HCT116 (cell line): Measurements from ENCODE around the gene CMIP. TPM values are rescaled to one million over a fixed set of nuclear protein-coding genes. Genes with fewer than 3 reads are reported as not detected.

Experiments used
- ATAC-seq: fragments of 200-7000 bp; cut with Tn5 transposase; 2 replicates; pipeline ENCODE4 v1.9.1; 2020; ENCODE audit warnings: mild to moderate bottlenecking, moderate library complexity
- BruUV-seq: library from RNA; stranded (reverse); fragments of 400-500 nt; replicated peaks from 2 replicates; lab custom pipeline; 2021; lab: Mats Ljungman, UMichigan
- CTCF ChIA-PET: fragments of 300-600 bp; sonication (Branson Sonifier 250); formaldehyde crosslinking; loops from one replicate; lab custom pipeline; 2021; ENCODE audit warnings: antibody characterized with exemption; lab: Charles Lee
- POLR2A ChIA-PET: fragments of 300-600, 350-600 bp; sonication (Branson Sonifier 250); formaldehyde crosslinking; loops from one replicate; lab custom pipeline; 2021; ENCODE audit warnings: antibody characterized with exemption; lab: Charles Lee
- RAD21 ChIA-PET, 2 experiments: fragments of 300-600 bp; sonication (Branson Sonifier 250); formaldehyde crosslinking; loops; one replicate each; lab custom pipeline; 2023; ENCODE audit warnings: low total read pairs in 2 of 2; ENCODE audit not compliant: uncharacterized antibody in 2 of 2, unreplicated experiment in 2 of 2, low non-redundant PET in 1 of 2; lab: Charles Lee
- DNase-seq: peaks from one replicate; pipeline ENCODE4 v3.0.0-alpha.2; 2010; ENCODE audit warnings: low read depth, low spot score
- H2AFZ ChIP-seq: fragments of 200-600 bp; shearing (Covaris generic), sonication (generic); 2 replicates; pipeline ENCODE4 v1.6.1; 2017; ENCODE audit warnings: low read depth, mixed run types, mixed read lengths, antibody characterized with exemption, low read length; ENCODE audit not compliant: poor library complexity, severe bottlenecking
- H3K27ac ChIP-seq: 2 replicates; pipeline ENCODE4 v1.5.1; 2012; ENCODE audit warnings: low read depth, low read length
- H3K27me3 ChIP-seq: fragments of 200-600 bp; sonication (generic); 2 replicates; pipeline ENCODE4 v1.6.1; 2016; ENCODE audit warnings: mixed run types, low read length, mixed read lengths; ENCODE audit not compliant: insufficient read depth
- H3K36me3 ChIP-seq, 2 experiments: fragments of 200-500 bp in 1 of 2; fragments of 200-600 bp in 1 of 2; sonication (Bioruptor generic) in 1 of 2; sonication (generic) in 1 of 2; 2 replicates each; pipeline versions ENCODE4 v1.5.1 to v1.6.1; 2014 to 2016; ENCODE audit warnings: low read length in 2 of 2, inconsistent platforms in 1 of 2, mixed read lengths in 1 of 2, mixed run types in 1 of 2; ENCODE audit not compliant: insufficient read depth in 2 of 2, control insufficient read depth in 1 of 2
- H3K4me1 ChIP-seq, 2 experiments: fragments of 200-600 bp in 1 of 2; sonication (generic) in 1 of 2; 2 replicates each; pipeline versions ENCODE4 v1.5.1 to v1.6.1; 2012 to 2017; ENCODE audit warnings: low read length in 2 of 2, inconsistent platforms in 1 of 2, mild to moderate bottlenecking in 1 of 2, mixed read lengths in 1 of 2, mixed run types in 1 of 2, moderate library complexity in 1 of 2; ENCODE audit not compliant: insufficient read depth in 2 of 2, control insufficient read depth in 1 of 2
- H3K4me2 ChIP-seq: fragments of 200-600 bp; sonication (generic); 2 replicates; pipeline ENCODE4 v1.6.1; 2017; ENCODE audit warnings: mixed run types, low read length, mixed read lengths
- H3K4me3 ChIP-seq, 2 experiments: fragments of 200-600 bp in 1 of 2; sonication (generic) in 1 of 2; replicated peaks in 1 of 2; 2 replicates each; pipeline ENCODE4 v1.5.1; 2011 to 2016; ENCODE audit warnings: low read length in 2 of 2, control low read depth in 1 of 2, low read depth in 1 of 2, mild to moderate bottlenecking in 1 of 2, mixed read lengths in 1 of 2, mixed run types in 1 of 2
- H3K79me2 ChIP-seq: fragments of 200-600 bp; sonication (generic); 2 replicates; pipeline ENCODE4 v1.6.1; 2017; ENCODE audit warnings: mild to moderate bottlenecking, mixed run types, low read length, moderate library complexity, mixed read lengths; ENCODE audit not compliant: insufficient read depth
- H3K9ac ChIP-seq: fragments of 200-600 bp; sonication (generic); 2 replicates; pipeline ENCODE4 v1.6.1; 2016; ENCODE audit warnings: low read length, mixed read lengths
- H3K9me2 ChIP-seq: fragments of 200-600 bp; sonication (generic), shearing (Covaris generic); 2 replicates; pipeline ENCODE4 v1.6.1; 2017; ENCODE audit warnings: mixed run types, mild to moderate bottlenecking, moderate library complexity; ENCODE audit not compliant: insufficient read depth
- H3K9me3 ChIP-seq, 2 experiments: fragments of 200-500 bp in 1 of 2; fragments of 200-600 bp in 1 of 2; sonication (Bioruptor generic) in 1 of 2; sonication (generic) in 1 of 2; 2 replicates each; pipeline ENCODE4 v1.6.1; 2014 to 2017; ENCODE audit warnings: low read length in 2 of 2, mixed read lengths in 2 of 2, inconsistent platforms in 1 of 2, low read depth in 1 of 2, mild to moderate bottlenecking in 1 of 2, mixed run types in 1 of 2, moderate library complexity in 1 of 2; ENCODE audit not compliant: control insufficient read depth in 1 of 2, insufficient read depth in 1 of 2
- H4K20me1 ChIP-seq: fragments of 200-600 bp; sonication (generic), shearing (Covaris generic); 2 replicates; pipeline ENCODE4 v1.6.1; 2017; ENCODE audit warnings: mixed run types, mild to moderate bottlenecking, moderate library complexity; ENCODE audit not compliant: insufficient read depth
- CBX3 ChIP-seq: IDR thresholded peaks from 2 replicates; pipeline ENCODE4 v1.6.1; 2012; ENCODE audit warnings: low read depth
- CEBPB ChIP-seq: IDR thresholded peaks from 2 replicates; pipeline ENCODE4 v1.6.1; 2012; ENCODE audit warnings: low read depth
- EGR1 ChIP-seq: IDR thresholded peaks from 2 replicates; pipeline ENCODE4 v1.6.1; 2012; ENCODE audit warnings: low read depth
- EZH2 ChIP-seq: fragments of 200-600 bp; sonication (generic); IDR thresholded peaks from 2 replicates; pipeline ENCODE4 v1.6.1; 2017; ENCODE audit warnings: antibody characterized with exemption, mixed run types
- EZH2phosphoT487 ChIP-seq: fragments of 200-600 bp; IDR thresholded peaks from 2 replicates; pipeline ENCODE4 v1.6.1; 2018; ENCODE audit warnings: antibody characterized with exemption, borderline replicate concordance
- JUND ChIP-seq: IDR thresholded peaks from 2 replicates; pipeline ENCODE4 v1.6.1; 2012
- POLR2A ChIP-seq: IDR thresholded peaks from 2 replicates; pipeline ENCODE4 v1.7.0; 2011; ENCODE audit warnings: borderline replicate concordance; ENCODE audit not compliant: insufficient read depth, insufficient read length; ENCODE audit errors: extremely low read depth
- POLR2AphosphoS5 ChIP-seq: IDR thresholded peaks from 2 replicates; pipeline ENCODE4 v1.6.1; 2011; ENCODE audit warnings: mild to moderate bottlenecking, low read depth, low read length, moderate library complexity
- SIN3A ChIP-seq: IDR thresholded peaks from 2 replicates; pipeline ENCODE4 v1.6.1; 2012; ENCODE audit warnings: low read depth
- SP1 ChIP-seq: IDR thresholded peaks from 2 replicates; pipeline ENCODE4 v1.6.1; 2012; ENCODE audit warnings: low read depth
- SRF ChIP-seq: IDR thresholded peaks from 2 replicates; pipeline ENCODE4 v1.6.1; 2012; ENCODE audit warnings: low read depth
- TCF7L2 ChIP-seq: IDR thresholded peaks from 2 replicates; pipeline ENCODE4 v1.7.0; 2011; ENCODE audit warnings: borderline replicate concordance, inconsistent platforms; ENCODE audit not compliant: insufficient read depth, insufficient read length; ENCODE audit errors: extremely low read depth
- YY1 ChIP-seq: IDR thresholded peaks from 2 replicates; pipeline ENCODE4 v1.6.1; 2011; ENCODE audit warnings: low read length, low read depth, moderate library complexity, mild to moderate bottlenecking; ENCODE audit not compliant: insufficient replicate concordance; ENCODE audit errors: extremely low read depth
- ZNF274 ChIP-seq: fragments of 200-500 bp; sonication (Bioruptor generic); IDR thresholded peaks from 2 replicates; pipeline ENCODE4 v1.6.1; 2014; ENCODE audit warnings: mild to moderate bottlenecking, low read depth, low read length, inconsistent platforms
- intact Hi-C: fragments of 100-400 bp; cut with micrococcal nuclease; formaldehyde crosslinking; loops from 2 replicates; pipeline ENCODE4 v1.10.0; 2022
- total RNA-seq: library from RNA; stranded (reverse); gene quantifications from one replicate; pipeline ENCODE4 v1.2.1, GENCODE V29; 2021; ENCODE audit not compliant: unreplicated experiment
- TF ChIP-seq, protein P1 (sequence below): IDR thresholded peaks from 2 replicates; pipeline ENCODE4 v1.6.1; 2012
- TF ChIP-seq, protein P2 (sequence below): IDR thresholded peaks from 2 replicates; pipeline ENCODE4 v1.6.1; 2011; ENCODE audit warnings: mild to moderate bottlenecking, low read length, moderate library complexity; ENCODE audit not compliant: insufficient replicate concordance; ENCODE audit errors: extremely low read depth
- TF ChIP-seq, protein P3 (sequence below), 3 experiments: fragments of 200-600 bp in 1 of 3; sonication (generic) in 1 of 3; IDR thresholded peaks in 2 of 3; conservative IDR thresholded peaks in 1 of 3; 2 replicates each; pipeline ENCODE4 v1.5.1; 2012 to 2017; ENCODE audit warnings: low read depth in 2 of 3, low read length in 2 of 3, antibody characterized with exemption in 1 of 3, borderline replicate concordance in 1 of 3, control low read depth in 1 of 3, mild to moderate bottlenecking in 1 of 3, mixed read lengths in 1 of 3, mixed run types in 1 of 3, moderate library complexity in 1 of 3; ENCODE audit not compliant: insufficient read depth in 1 of 3
- TF ChIP-seq, protein P4 (sequence below): IDR thresholded peaks from 2 replicates; pipeline ENCODE4 v1.6.1; 2012; ENCODE audit warnings: low read depth
- TF ChIP-seq, protein P5 (sequence below): IDR thresholded peaks from 2 replicates; pipeline ENCODE4 v1.6.1; 2012

Gene CMIP
- total RNA-seq, 1 experiment from 2014 or later, result 64.6 TPM

DNA sequence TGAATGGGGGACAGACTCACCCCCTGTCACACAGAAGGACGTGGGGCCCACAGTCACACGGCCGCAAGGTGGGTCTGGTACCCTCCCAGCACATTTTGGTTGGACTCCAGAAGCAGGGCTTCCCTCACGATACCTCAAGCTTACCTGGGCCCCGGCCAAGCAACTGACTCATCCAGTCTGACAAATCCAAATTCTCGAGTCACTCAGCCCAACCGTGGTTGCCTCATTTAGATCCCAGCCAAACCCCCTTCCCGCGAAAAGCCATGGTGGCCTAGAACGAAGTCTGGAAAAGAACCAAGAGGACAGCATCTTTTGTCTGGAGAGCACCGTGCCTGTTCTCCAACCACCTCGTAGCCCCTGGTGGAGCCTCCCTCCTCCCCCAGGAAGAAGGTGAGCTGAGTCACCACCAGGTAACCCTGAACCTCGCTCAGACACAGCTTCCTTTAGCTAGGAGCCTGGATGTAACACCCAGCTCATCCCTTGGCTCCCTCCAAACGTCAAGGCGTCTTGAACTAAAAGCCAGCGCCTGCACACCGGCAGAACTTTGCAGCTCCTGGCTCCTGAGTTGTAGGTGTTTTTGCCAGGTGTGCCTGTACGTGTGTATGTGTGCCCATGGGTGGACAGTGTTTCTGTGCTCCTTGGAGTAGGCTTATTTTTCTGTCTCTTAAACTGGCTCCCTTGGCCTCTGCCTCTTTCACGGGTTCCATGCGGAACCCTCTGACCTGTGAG, 78.9 kb downstream of the CMIP start:
- RAD21 ChIA-PET, result no interaction called here
- ATAC-seq (peak; percentile 75), DNase-seq (peak; percentile 90)
- Histone ChIP-seq H3K4me3 (peak overlapping the region in 1 of 2 experiments; percentile 25; a peak in 2 of 4 replicates), H3K79me2 (peaks cover 94% of the 10 kb centered on the region), H4K20me1 (no peaks in the 10 kb centered on the region; the same call in 1 of the 2 replicates), H3K27me3 (no peaks in the 10 kb centered on the region), H3K9me3 (no peaks in the 10 kb centered on the region), H3K4me1 (peaks cover 64 to 83% of the 10 kb centered on the region in 2 experiments), H3K9ac (peak overlapping the region; percentile 62), H2AFZ (no peak overlapping the region), H3K27ac (peak overlapping the region; percentile 55), H3K4me2 (peak overlapping the region; percentile 69), H3K9me2 (no peaks in the 10 kb centered on the region), H3K36me3 (no peaks in the 10 kb centered on the region; a peak in 1 of 4 replicates)
- POLR2A ChIA-PET, result interaction anchor here (0.7 to 1.5 kb wide), 2 partner anchors 10 to 30 kb away, joined by 3 read pairs; no protein-coding TSS in a partner anchor
- intact Hi-C loops, result no loop called here
- CTCF ChIA-PET, result no interaction called here
- no TSS peak for BruUV-seq
- TF ChIP-seq SIN3A (no peak), SRF (no peak), POLR2AphosphoS5 (peak; percentile 53), EGR1 (no peak), CBX3 (no peak), TCF7L2 (no peak), POLR2A (no peak), JUND (peak; percentile 89), SP1 (peak; percentile 41; the same call in 1 of the 2 replicates), ZNF274 (no peak), EZH2phosphoT487 (no peak), YY1 (peak; percentile 56), CEBPB (peak; percentile 82), EZH2 (no peak)
- TF ChIP-seq, protein P1, sequence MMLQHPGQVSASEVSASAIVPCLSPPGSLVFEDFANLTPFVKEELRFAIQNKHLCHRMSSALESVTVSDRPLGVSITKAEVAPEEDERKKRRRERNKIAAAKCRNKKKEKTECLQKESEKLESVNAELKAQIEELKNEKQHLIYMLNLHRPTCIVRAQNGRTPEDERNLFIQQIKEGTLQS, result no peak
- TF ChIP-seq, protein P2, sequence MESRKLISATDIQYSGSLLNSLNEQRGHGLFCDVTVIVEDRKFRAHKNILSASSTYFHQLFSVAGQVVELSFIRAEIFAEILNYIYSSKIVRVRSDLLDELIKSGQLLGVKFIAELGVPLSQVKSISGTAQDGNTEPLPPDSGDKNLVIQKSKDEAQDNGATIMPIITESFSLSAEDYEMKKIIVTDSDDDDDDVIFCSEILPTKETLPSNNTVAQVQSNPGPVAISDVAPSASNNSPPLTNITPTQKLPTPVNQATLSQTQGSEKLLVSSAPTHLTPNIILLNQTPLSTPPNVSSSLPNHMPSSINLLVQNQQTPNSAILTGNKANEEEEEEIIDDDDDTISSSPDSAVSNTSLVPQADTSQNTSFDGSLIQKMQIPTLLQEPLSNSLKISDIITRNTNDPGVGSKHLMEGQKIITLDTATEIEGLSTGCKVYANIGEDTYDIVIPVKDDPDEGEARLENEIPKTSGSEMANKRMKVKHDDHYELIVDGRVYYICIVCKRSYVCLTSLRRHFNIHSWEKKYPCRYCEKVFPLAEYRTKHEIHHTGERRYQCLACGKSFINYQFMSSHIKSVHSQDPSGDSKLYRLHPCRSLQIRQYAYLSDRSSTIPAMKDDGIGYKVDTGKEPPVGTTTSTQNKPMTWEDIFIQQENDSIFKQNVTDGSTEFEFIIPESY, result no peak
- TF ChIP-seq, protein P3, sequence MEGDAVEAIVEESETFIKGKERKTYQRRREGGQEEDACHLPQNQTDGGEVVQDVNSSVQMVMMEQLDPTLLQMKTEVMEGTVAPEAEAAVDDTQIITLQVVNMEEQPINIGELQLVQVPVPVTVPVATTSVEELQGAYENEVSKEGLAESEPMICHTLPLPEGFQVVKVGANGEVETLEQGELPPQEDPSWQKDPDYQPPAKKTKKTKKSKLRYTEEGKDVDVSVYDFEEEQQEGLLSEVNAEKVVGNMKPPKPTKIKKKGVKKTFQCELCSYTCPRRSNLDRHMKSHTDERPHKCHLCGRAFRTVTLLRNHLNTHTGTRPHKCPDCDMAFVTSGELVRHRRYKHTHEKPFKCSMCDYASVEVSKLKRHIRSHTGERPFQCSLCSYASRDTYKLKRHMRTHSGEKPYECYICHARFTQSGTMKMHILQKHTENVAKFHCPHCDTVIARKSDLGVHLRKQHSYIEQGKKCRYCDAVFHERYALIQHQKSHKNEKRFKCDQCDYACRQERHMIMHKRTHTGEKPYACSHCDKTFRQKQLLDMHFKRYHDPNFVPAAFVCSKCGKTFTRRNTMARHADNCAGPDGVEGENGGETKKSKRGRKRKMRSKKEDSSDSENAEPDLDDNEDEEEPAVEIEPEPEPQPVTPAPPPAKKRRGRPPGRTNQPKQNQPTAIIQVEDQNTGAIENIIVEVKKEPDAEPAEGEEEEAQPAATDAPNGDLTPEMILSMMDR (IDR thresholded peaks at IDR 0.05 in 2 of 3, conservative IDR thresholded peaks at IDR 0.05 in 1 of 3; ENCODE audit: borderline replicate concordance in 1 of 3, insufficient read depth in 1 of 3, low read depth in 2 of 3, low read length in 2 of 3), result no peak
- TF ChIP-seq, protein P4, sequence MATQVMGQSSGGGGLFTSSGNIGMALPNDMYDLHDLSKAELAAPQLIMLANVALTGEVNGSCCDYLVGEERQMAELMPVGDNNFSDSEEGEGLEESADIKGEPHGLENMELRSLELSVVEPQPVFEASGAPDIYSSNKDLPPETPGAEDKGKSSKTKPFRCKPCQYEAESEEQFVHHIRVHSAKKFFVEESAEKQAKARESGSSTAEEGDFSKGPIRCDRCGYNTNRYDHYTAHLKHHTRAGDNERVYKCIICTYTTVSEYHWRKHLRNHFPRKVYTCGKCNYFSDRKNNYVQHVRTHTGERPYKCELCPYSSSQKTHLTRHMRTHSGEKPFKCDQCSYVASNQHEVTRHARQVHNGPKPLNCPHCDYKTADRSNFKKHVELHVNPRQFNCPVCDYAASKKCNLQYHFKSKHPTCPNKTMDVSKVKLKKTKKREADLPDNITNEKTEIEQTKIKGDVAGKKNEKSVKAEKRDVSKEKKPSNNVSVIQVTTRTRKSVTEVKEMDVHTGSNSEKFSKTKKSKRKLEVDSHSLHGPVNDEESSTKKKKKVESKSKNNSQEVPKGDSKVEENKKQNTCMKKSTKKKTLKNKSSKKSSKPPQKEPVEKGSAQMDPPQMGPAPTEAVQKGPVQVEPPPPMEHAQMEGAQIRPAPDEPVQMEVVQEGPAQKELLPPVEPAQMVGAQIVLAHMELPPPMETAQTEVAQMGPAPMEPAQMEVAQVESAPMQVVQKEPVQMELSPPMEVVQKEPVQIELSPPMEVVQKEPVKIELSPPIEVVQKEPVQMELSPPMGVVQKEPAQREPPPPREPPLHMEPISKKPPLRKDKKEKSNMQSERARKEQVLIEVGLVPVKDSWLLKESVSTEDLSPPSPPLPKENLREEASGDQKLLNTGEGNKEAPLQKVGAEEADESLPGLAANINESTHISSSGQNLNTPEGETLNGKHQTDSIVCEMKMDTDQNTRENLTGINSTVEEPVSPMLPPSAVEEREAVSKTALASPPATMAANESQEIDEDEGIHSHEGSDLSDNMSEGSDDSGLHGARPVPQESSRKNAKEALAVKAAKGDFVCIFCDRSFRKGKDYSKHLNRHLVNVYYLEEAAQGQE, result no peak
- TF ChIP-seq, protein P5, sequence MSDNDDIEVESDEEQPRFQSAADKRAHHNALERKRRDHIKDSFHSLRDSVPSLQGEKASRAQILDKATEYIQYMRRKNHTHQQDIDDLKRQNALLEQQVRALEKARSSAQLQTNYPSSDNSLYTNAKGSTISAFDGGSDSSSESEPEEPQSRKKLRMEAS, result peak; percentile 84
